Astrocyte of the spinal cord (primary cell): ENCODE results near the gene ABHD18.
"Not testable (repeated sequence)": the region's sequence is repeated elsewhere in the genome, so short reads cannot be mapped to it uniquely, and the experiment has no call there.

Experiments
- DNase-seq: peaks from one replicate; pipeline ENCODE4 v3.0.0; 2011; ENCODE audit warnings: low read depth, low spot score
- H3K4me3 ChIP-seq: 2 replicates; pipeline ENCODE4 v1.5.1; 2011; ENCODE audit warnings: low read depth, mild to moderate bottlenecking, low read length, moderate library complexity
- CTCF ChIP-seq: IDR thresholded peaks from 2 replicates; pipeline ENCODE4 v1.5.1; 2012; ENCODE audit warnings: low read depth, mild to moderate bottlenecking, low read length, inconsistent platforms
- in situ Hi-C: cut with HindIII; loops from 2 replicates; pipeline ENCODE4 v1.10.0; 2017; ENCODE audit warnings: low sequenced_read_pairs

ABHD18 gene

GRCh38 chr4:127936974-127937373, 28.2 kb upstream of the ABHD18 start:
- in situ Hi-C loops: no loop called here
- peak; percentile 35 for DNase-seq
- no peak for TF ChIP-seq CTCF
- no peak overlapping the region for H3K4me3 ChIP-seq

GRCh38 chr4:127957105-127957504, 8.1 kb upstream of the ABHD18 start:
- TF ChIP-seq CTCF: no peak
- no peak overlapping the region for H3K4me3 ChIP-seq
- no peak for DNase-seq
- in situ Hi-C loops: no loop called here

GRCh38 chr4:127959794-127960193, 5.4 kb upstream of the ABHD18 start:
- H3K4me3 ChIP-seq: no peak overlapping the region
- DNase-seq: no peak
- in situ Hi-C loops: no loop called here
- TF ChIP-seq CTCF: no peak

- in situ Hi-C loops, DNase-seq: not testable (repeated sequence)
- H3K4me3 ChIP-seq: peak overlapping the region; percentile 27
Observed at GRCh38 chr4:127963633-127964398, 1.4 kb upstream of the ABHD18 start.

GRCh38 chr4:127964426-127965061, 662 bp upstream of the ABHD18 start:
- in situ Hi-C loops, DNase-seq: not testable (repeated sequence)

GRCh38 chr4:127965803-127966175, 583 bp downstream of the ABHD18 start:
- DNase-seq: no peak
- H3K4me3 ChIP-seq: peak overlapping the region; percentile 98
- in situ Hi-C loops: no loop called here
- no peak for TF ChIP-seq CTCF

More at GRCh38 chr4:127964426-127965061, 662 bp upstream of the ABHD18 start:
- H3K4me3 ChIP-seq: peak overlapping the region; percentile 98

GRCh38 chr4:127967141-127967775, 2.1 kb downstream of the ABHD18 start:
- TF ChIP-seq CTCF: no peak
- no peak overlapping the region for H3K4me3 ChIP-seq
- in situ Hi-C loops: no loop called here
- DNase-seq: no peak
